Transverse colon (tissue), 4 donors: Measurements from ENCODE around the gene PCLAF. TPM values are rescaled to one million over a fixed set of nuclear protein-coding genes. Genes with fewer than 3 reads are reported as not detected.
"Not testable (repeated sequence)": the region's sequence is repeated elsewhere in the genome, so short reads cannot be mapped to it uniquely, and the experiment has no call there.

ENCODE experiments used
- DNase-seq: peaks from one replicate; pipeline ENCODE4 v3.0.0-alpha.2; 2019
- H3K27ac ChIP-seq, 4 donors: fragments of 200-600 bp; sonication (generic); 2 replicates each; pipeline ENCODE4 v1.5.1; 2016 to 2018; ENCODE audit warnings: inconsistent platforms in 4 of 4
- H3K27me3 ChIP-seq: fragments of 200-600 bp; sonication (generic); 2 replicates; pipeline ENCODE4 v1.5.1; 2017; ENCODE audit warnings: inconsistent platforms
- H3K36me3 ChIP-seq, 4 donors: fragments of 200-600 bp; sonication (generic); 2 replicates each; pipeline ENCODE4 v1.5.1; 2017 to 2019; ENCODE audit warnings: inconsistent platforms in 4 of 4
- H3K4me1 ChIP-seq, 4 donors: fragments of 200-600 bp; sonication (generic); 2 replicates each; pipeline ENCODE4 v1.5.1; 2017 to 2020; ENCODE audit warnings: inconsistent platforms in 4 of 4
- H3K4me3 ChIP-seq, 4 donors: fragments of 200-600 bp; sonication (generic); 1 replicate in 1 of 4; 2 replicates in 3 of 4; pipeline versions ENCODE4 v1.5.1 to v1.6.1; 2017 to 2019; ENCODE audit warnings: inconsistent platforms in 4 of 4
- H3K9me3 ChIP-seq, 2 donors: fragments of 200-600 bp; sonication (generic); 2 replicates each; pipeline ENCODE4 v1.5.1; 2017 to 2019; ENCODE audit warnings: inconsistent platforms in 2 of 2
- EP300 ChIP-seq: sonication (generic); formaldehyde crosslinking; IDR thresholded peaks from one replicate; pipeline ENCODE4 v1.6.1; 2017; ENCODE audit warnings: antibody characterized with exemption, low read depth
- POLR2A ChIP-seq: fragments of 450-650 bp; IDR thresholded peaks from one replicate; pipeline ENCODE4 v1.6.1; 2016; ENCODE audit warnings: antibody characterized with exemption, mild to moderate bottlenecking, moderate library complexity
- POLR2AphosphoS5 ChIP-seq, 3 donors: sonication (generic); formaldehyde crosslinking; IDR thresholded peaks; one replicate each; pipeline ENCODE4 v1.6.1; 2016; ENCODE audit warnings: antibody characterized with exemption in 3 of 3
- WGBS, 2 donors: methylation state at CpG; one replicate each; pipeline ENCODE4 v1.1.5; 2018; ENCODE audit warnings: low coverage in 1 of 2; 5-methylcytosine and 5-hydroxymethylcytosine counted together
- in situ Hi-C, 4 donors: fragments of 200-750 bp; cut with MboI; loops; one replicate each; pipeline versions ENCODE4 v1.15.0 to v1.15.1; 2017; ENCODE audit warnings: low sequenced_read_pairs in 3 of 4, low pct_ligation_motif_present in 1 of 4, low pct_unique_long_range_greater_than_20kb in 1 of 4
- intact Hi-C: fragments of 100-400 bp; cut with DNase I; formaldehyde crosslinking; loops from one replicate; pipeline ENCODE4 v1.15.1; 2023; ENCODE audit warnings: low total_unique reads
- total RNA-seq, 4 donors: library from RNA; depleted of rRNA; stranded (reverse); fragments of >200 nt; gene quantifications; one replicate each; pipeline ENCODE4 v1.1.0, GENCODE V29; 2016
- TF ChIP-seq, protein P1 (sequence below), 5 experiments: fragments of 200-600 bp in 3 of 5; fragments of 450-650 bp in 2 of 5; sonication (generic) in 3 of 5; IDR thresholded peaks; 1 replicate in 2 of 5; 2 replicates in 3 of 5; pipeline ENCODE4 v1.5.1; 2016 to 2017; ENCODE audit warnings: antibody characterized with exemption in 5 of 5, inconsistent platforms in 3 of 5, mild to moderate bottlenecking in 2 of 5, moderate library complexity in 1 of 5

The PCLAF gene
- total RNA-seq, 4 donors from 2014 or later, result 3.3 to 21.5 (median 4.0) TPM; not detected in 1

DNA sequence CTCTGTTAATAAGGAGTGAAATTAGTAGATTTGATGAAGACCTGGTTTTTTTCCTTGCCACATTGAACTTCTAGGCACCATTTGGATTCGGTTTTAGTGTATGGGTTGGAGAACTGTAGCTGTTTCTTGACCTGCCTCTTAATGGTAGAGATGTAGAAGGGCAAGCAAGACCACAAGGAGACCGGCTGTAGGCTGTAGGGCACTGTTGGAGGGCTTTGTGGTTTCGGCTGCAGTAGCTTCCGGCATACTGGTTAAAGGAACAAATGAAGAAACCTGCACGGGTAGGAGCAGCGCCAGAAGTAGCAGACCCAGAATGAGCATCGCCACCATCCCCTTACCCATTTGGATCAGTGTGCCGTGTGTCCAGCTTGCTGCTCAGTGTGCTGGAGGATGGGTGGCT lies 7.9 kb downstream of the PCLAF start:
- H3K4me1 ChIP-seq, result no peaks in the 10 kb centered on the region
- WGBS, 2 donors, result 88 to 96% methylated on average over 4 to 8 of the region's 8 CpGs
- H3K27ac ChIP-seq, result no peak overlapping the region
- intact Hi-C loops, result no loop called here
- in situ Hi-C loops, result loop anchor here in 1 of 4 donors (25.0 kb wide), 1 partner anchor 161 kb away; no protein-coding TSS in a partner anchor
- DNase-seq, result no peak
- H3K9me3 ChIP-seq, result no peaks in the 10 kb centered on the region
- no peaks in the 10 kb centered on the region for H3K27me3 ChIP-seq
- H3K36me3 ChIP-seq, result no peaks in the 10 kb centered on the region
- TF ChIP-seq, protein P1, sequence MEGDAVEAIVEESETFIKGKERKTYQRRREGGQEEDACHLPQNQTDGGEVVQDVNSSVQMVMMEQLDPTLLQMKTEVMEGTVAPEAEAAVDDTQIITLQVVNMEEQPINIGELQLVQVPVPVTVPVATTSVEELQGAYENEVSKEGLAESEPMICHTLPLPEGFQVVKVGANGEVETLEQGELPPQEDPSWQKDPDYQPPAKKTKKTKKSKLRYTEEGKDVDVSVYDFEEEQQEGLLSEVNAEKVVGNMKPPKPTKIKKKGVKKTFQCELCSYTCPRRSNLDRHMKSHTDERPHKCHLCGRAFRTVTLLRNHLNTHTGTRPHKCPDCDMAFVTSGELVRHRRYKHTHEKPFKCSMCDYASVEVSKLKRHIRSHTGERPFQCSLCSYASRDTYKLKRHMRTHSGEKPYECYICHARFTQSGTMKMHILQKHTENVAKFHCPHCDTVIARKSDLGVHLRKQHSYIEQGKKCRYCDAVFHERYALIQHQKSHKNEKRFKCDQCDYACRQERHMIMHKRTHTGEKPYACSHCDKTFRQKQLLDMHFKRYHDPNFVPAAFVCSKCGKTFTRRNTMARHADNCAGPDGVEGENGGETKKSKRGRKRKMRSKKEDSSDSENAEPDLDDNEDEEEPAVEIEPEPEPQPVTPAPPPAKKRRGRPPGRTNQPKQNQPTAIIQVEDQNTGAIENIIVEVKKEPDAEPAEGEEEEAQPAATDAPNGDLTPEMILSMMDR (IDR thresholded peaks at IDR 0.05), result no peak
- TF ChIP-seq POLR2AphosphoS5 (IDR thresholded peaks at IDR 0.05) (no peak), EP300 (no peak), POLR2A (no peak)
- no peak overlapping the region for H3K4me3 ChIP-seq

DNA sequence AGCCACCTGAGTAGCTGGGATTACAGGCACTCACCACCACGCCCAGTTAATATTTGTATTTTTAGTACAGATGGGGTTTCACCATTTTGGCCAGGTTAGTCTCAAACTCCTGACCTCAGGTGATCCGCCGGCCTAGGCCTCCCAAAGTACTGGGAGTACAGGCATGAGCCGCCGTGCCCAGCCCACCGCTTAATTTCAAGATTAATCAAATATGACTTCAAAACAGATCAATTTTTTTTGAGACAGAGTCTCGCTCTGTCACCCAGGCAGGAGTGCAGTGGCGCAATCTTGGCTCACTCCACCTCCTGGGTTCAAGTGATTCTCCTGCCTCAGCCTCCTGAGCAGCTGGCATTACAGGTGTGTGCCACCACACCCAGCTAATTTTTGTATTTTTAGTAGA lies 9.9 kb downstream of the PCLAF start:
- intact Hi-C loops, H3K4me3 ChIP-seq, H3K27me3 ChIP-seq, H3K9me3 ChIP-seq, H3K36me3 ChIP-seq, H3K4me1 ChIP-seq, DNase-seq, H3K27ac ChIP-seq: not testable (repeated sequence)
- in situ Hi-C loops, result loop anchor here in 1 of 4 donors (25.0 kb wide), 1 partner anchor 159 kb away; no protein-coding TSS in a partner anchor
- WGBS, 2 donors, result 97 to 98% methylated on average over 5 to 8 of the region's 8 CpGs

DNA sequence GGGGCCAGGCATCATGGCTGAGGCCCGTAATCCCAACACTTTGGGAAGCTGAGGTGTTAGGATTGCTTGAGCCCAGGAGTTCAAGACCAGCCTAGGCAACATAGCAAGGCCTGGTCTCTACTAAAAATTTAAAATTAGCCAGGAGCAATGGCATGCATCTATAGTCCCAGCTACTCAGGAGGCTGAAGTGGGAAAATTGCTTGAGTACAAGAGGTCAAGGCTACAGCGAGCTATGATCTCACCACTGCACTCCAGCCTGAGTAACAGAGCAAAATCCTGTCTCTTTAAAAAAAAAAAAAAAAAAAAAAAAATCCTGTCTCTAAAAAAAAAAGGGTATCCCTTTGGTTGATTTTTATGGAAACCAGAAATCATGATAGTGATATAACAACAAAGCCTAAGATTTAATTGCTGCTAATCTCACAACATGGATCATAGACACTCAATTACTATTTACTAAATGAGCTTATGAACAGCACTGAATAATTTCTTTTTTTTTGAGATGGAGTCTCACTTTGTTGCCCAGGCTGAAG lies 12.1 kb downstream of the PCLAF start:
- in situ Hi-C loops, result loop anchor here in 2 of 4 donors (10.0 to 25.0 kb wide), 2 partner anchors 157 to 164 kb away; no protein-coding TSS in a partner anchor
- Histone ChIP-seq H3K9me3 (no peaks in the 10 kb centered on the region), H3K4me3 (no peak overlapping the region), H3K4me1 (no peaks in the 10 kb centered on the region), H3K27me3 (no peaks in the 10 kb centered on the region), H3K27ac (no peak overlapping the region), H3K36me3 (no peaks in the 10 kb centered on the region)
- DNase-seq, result no peak
- 71 to 87% methylated on average over 1 to 2 of the region's 2 CpGs for WGBS, 2 donors
- intact Hi-C loops, result no loop called here
- TF ChIP-seq EP300 (no peak), POLR2AphosphoS5 (IDR thresholded peaks at IDR 0.05) (no peak), POLR2A (no peak)
- TF ChIP-seq, protein P1 (IDR thresholded peaks at IDR 0.05), result no peak

DNA sequence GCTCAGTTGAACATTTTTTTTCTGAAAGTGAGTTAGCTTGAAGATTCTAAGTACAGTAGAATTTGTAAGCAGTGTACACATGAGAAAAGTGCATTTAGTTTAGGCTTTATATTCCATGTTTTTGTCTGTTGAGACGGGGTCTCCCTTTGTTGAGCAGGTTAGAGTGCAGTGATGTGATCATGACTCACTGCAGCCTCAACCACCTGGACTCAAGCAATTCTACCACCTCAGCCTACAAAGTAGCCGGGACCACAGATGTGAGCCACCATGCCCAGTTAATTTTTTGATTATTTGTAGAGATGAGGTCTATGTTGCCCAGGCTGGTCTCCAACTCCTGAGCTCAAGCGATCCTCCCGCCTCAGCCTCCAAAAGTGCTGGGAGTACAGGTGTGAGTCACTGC lies 20.0 kb downstream of the PCLAF start:
- in situ Hi-C loops, result loop anchor here in 2 of 4 donors (10.0 to 25.0 kb wide), 2 partner anchors 149 to 156 kb away; no protein-coding TSS in a partner anchor

More for the DNA sequence above, 20.0 kb downstream of the PCLAF start:
- no peak overlapping the region for H3K27ac ChIP-seq
- no peaks in the 10 kb centered on the region for H3K9me3 ChIP-seq
- intact Hi-C loops, result no loop called here
- TF ChIP-seq POLR2AphosphoS5 (IDR thresholded peaks at IDR 0.05), result no peak
- TF ChIP-seq, protein P1 (IDR thresholded peaks at IDR 0.05), result no peak
- 99 to 100% methylated on average over 2 to 4 of the region's 4 CpGs for WGBS, 2 donors
- DNase-seq, result no peak
- H3K27me3 ChIP-seq, result no peaks in the 10 kb centered on the region
- H3K4me3 ChIP-seq, result no peak overlapping the region
- H3K36me3 ChIP-seq, result no peaks in the 10 kb centered on the region
- peaks cover 0 to 9% (median 5%) of the 10 kb centered on the region in 4 donors for H3K4me1 ChIP-seq
